ENCODE results near the gene PACSIN2. TPM values are rescaled to one million over a fixed set of nuclear protein-coding genes. Genes with fewer than 3 reads are reported as not detected.

The PACSIN2 gene
- total RNA-seq, 1 donor from 2014 or later = 61.0 TPM

GRCh38 chr22:42994276-42994916, 20.6 kb downstream of the PACSIN2 start:
- Mint-ChIP-seq H3K4me3 (ENCODE audit: low read depth) (no peak overlapping the region), H3K4me1 (ENCODE audit: low read depth) (peaks cover 25% of the 10 kb centered on the region), H3K9me3 (ENCODE audit: low read depth) (peaks cover 3% of the 10 kb centered on the region)

GRCh38 chr22:42993651-42994275, 21.2 kb downstream of the PACSIN2 start:
- DNase-seq (ENCODE audit: low spot score, unreplicated experiment) = no peak
- Mint-ChIP-seq H3K9me3 (ENCODE audit: low read depth) (peaks cover 3% of the 10 kb centered on the region), H3K27ac (peak overlapping the region; percentile 45), H3K4me1 (ENCODE audit: low read depth) (peaks cover 25% of the 10 kb centered on the region), H3K27me3 (no peaks in the 10 kb centered on the region), H3K36me3 (ENCODE audit: insufficient read depth) (peaks cover 2% of the 10 kb centered on the region), H3K4me3 (ENCODE audit: low read depth) (no peak overlapping the region)
- no peak for TF ChIP-seq CTCF (IDR thresholded peaks at IDR 0.05; ENCODE audit: unreplicated experiment)

More at GRCh38 chr22:42994276-42994916, 20.6 kb downstream of the PACSIN2 start:
- H3K27ac Mint-ChIP-seq = peak overlapping the region; percentile 45
- DNase-seq (ENCODE audit: low spot score, unreplicated experiment) = no peak
- H3K27me3 Mint-ChIP-seq = no peaks in the 10 kb centered on the region
- peaks cover 2% of the 10 kb centered on the region for H3K36me3 Mint-ChIP-seq (ENCODE audit: insufficient read depth)
- no peak for TF ChIP-seq CTCF (IDR thresholded peaks at IDR 0.05; ENCODE audit: unreplicated experiment)

- H3K9me3 Mint-ChIP-seq (ENCODE audit: low read depth) = no peaks in the 10 kb centered on the region
- peaks cover 2% of the 10 kb centered on the region for H3K36me3 Mint-ChIP-seq (ENCODE audit: insufficient read depth)
- DNase-seq (ENCODE audit: low spot score, unreplicated experiment) = no peak
- H3K27me3 Mint-ChIP-seq = no peaks in the 10 kb centered on the region
- H3K4me3 Mint-ChIP-seq (ENCODE audit: low read depth) = no peak overlapping the region
- H3K4me1 Mint-ChIP-seq (ENCODE audit: low read depth) = peaks cover 25% of the 10 kb centered on the region
- H3K27ac Mint-ChIP-seq = no peak overlapping the region
- TF ChIP-seq CTCF (IDR thresholded peaks at IDR 0.05; ENCODE audit: unreplicated experiment) = no peak
Measured at GRCh38 chr22:42992886-42993479, 22.0 kb downstream of the PACSIN2 start.

GRCh38 chr22:42992092-42992491, 22.9 kb downstream of the PACSIN2 start:
- DNase-seq (ENCODE audit: low spot score, unreplicated experiment) = no peak
- no peak overlapping the region for H3K27ac Mint-ChIP-seq
- no peak for TF ChIP-seq CTCF (IDR thresholded peaks at IDR 0.05; ENCODE audit: unreplicated experiment)
- no peaks in the 10 kb centered on the region for H3K27me3 Mint-ChIP-seq
- H3K4me3 Mint-ChIP-seq (ENCODE audit: low read depth) = no peak overlapping the region
- peaks cover 25% of the 10 kb centered on the region for H3K4me1 Mint-ChIP-seq (ENCODE audit: low read depth)
- H3K36me3 Mint-ChIP-seq (ENCODE audit: insufficient read depth) = peaks cover 2% of the 10 kb centered on the region
- no peaks in the 10 kb centered on the region for H3K9me3 Mint-ChIP-seq (ENCODE audit: low read depth)

- Mint-ChIP-seq H3K4me3 (ENCODE audit: low read depth) (no peak overlapping the region), H3K36me3 (ENCODE audit: insufficient read depth) (peaks cover 2% of the 10 kb centered on the region), H3K27ac (peak overlapping the region; percentile 29), H3K27me3 (no peaks in the 10 kb centered on the region), H3K4me1 (ENCODE audit: low read depth) (peaks cover 33% of the 10 kb centered on the region), H3K9me3 (ENCODE audit: low read depth) (no peaks in the 10 kb centered on the region)
- no peak for DNase-seq (ENCODE audit: low spot score, unreplicated experiment)
- no peak for TF ChIP-seq CTCF (IDR thresholded peaks at IDR 0.05; ENCODE audit: unreplicated experiment)
Measured at GRCh38 chr22:42991010-42991651, 23.8 kb downstream of the PACSIN2 start.
